H1 (cell line): ENCODE data around the gene SUGT1. TPM values are rescaled to one million over a fixed set of nuclear protein-coding genes. Genes with fewer than 3 reads are reported as not detected.

Source experiments
- CTCF ChIA-PET: fragments of 300-600 bp; sonication (Branson Sonifier 250); formaldehyde crosslinking; loops from one replicate; lab custom pipeline; 2021; ENCODE audit not compliant: partially characterized antibody; lab: Charles Lee
- POLR2A ChIA-PET: fragments of 300-600 bp; sonication (Branson Sonifier 250); formaldehyde crosslinking; loops from one replicate; lab custom pipeline; 2021; ENCODE audit warnings: inconsistent platforms; ENCODE audit not compliant: partially characterized antibody; lab: Charles Lee
- DNase-seq, 2 experiments: peaks; one replicate each; pipeline versions ENCODE4 v3.0.0 to v3.0.0-alpha.2; 2010 to 2022; ENCODE audit warnings: low spot score in 2 of 2, low read depth in 1 of 2, mixed read lengths in 1 of 2
- FAIRE-seq: peaks from 2 replicates; lab custom pipeline; 2011; peaks lifted over from hg19 to GRCh38; lab: Jason Lieb, UNC
- H2AFZ ChIP-seq: 2 replicates; pipeline ENCODE4 v1.8.1; 2012; ENCODE audit warnings: low read length, inconsistent platforms
- H2AK5ac ChIP-seq: 2 replicates; pipeline ENCODE4 v1.6.1; 2013; ENCODE audit warnings: low read depth, low read length
- H2BK120ac ChIP-seq: replicated peaks from 2 replicates; pipeline ENCODE3; 2013; ENCODE audit warnings: low read depth, low read length, inconsistent platforms
- H2BK12ac ChIP-seq: 2 replicates; pipeline ENCODE4 v1.6.1; 2013; ENCODE audit warnings: low read depth, low read length
- H2BK15ac ChIP-seq: 2 replicates; pipeline ENCODE4 v1.6.1; 2013; ENCODE audit warnings: low read length
- H2BK20ac ChIP-seq: 2 replicates; pipeline ENCODE4 v1.6.1; 2013; ENCODE audit warnings: low read length
- H2BK5ac ChIP-seq: 2 replicates; pipeline ENCODE4 v1.6.1; 2013; ENCODE audit warnings: low read depth, low read length
- H3K14ac ChIP-seq: 2 replicates; pipeline ENCODE4 v1.6.1; 2013; ENCODE audit warnings: inconsistent platforms; ENCODE audit not compliant: insufficient read length
- H3K18ac ChIP-seq: 2 replicates; pipeline ENCODE4 v1.6.1; 2013; ENCODE audit warnings: low read length; ENCODE audit errors: extremely low read depth
- H3K23ac ChIP-seq: 2 replicates; pipeline ENCODE4 v1.6.1; 2013; ENCODE audit warnings: inconsistent platforms; ENCODE audit not compliant: insufficient read length
- H3K23me2 ChIP-seq: 2 replicates; pipeline ENCODE4 v1.6.1; 2013; ENCODE audit warnings: low read depth, low read length
- H3K27ac ChIP-seq: 2 replicates; pipeline ENCODE4 v1.6.1; 2011; ENCODE audit warnings: low read depth, low read length, inconsistent platforms
- H3K27me3 ChIP-seq, 4 experiments: replicated peaks in 1 of 4; 1 replicate in 1 of 4; 2 replicates in 3 of 4; pipeline versions ENCODE4 v1.6.1 to v1.8.1; 2011 to 2013; ENCODE audit warnings: low read length in 3 of 4, mild to moderate bottlenecking in 3 of 4, inconsistent platforms in 2 of 4, mixed read lengths in 2 of 4, moderate library complexity in 1 of 4; ENCODE audit not compliant: control insufficient read depth in 3 of 4, insufficient read depth in 3 of 4; ENCODE audit errors: extremely low read depth in 1 of 4
- H3K36me3 ChIP-seq, 4 experiments: 2 replicates each; pipeline versions ENCODE4 v1.6.1 to v1.8.1; 2011 to 2013; ENCODE audit warnings: mild to moderate bottlenecking in 4 of 4, low read length in 3 of 4, moderate library complexity in 2 of 4, control low read depth in 1 of 4, inconsistent platforms in 1 of 4; ENCODE audit not compliant: insufficient read depth in 4 of 4, control insufficient read depth in 2 of 4
- H3K4ac ChIP-seq: replicated peaks from 2 replicates; pipeline ENCODE3; 2013; ENCODE audit warnings: low read length, low read depth, mixed read lengths, inconsistent platforms; ENCODE audit not compliant: insufficient read length
- H3K4me1 ChIP-seq, 4 experiments: replicated peaks in 1 of 4; 1 replicate in 1 of 4; 2 replicates in 3 of 4; pipeline versions ENCODE4 v1.6.1 to v1.8.1; 2011 to 2013; ENCODE audit warnings: low read length in 3 of 4, inconsistent platforms in 2 of 4, mixed read lengths in 1 of 4; ENCODE audit not compliant: insufficient read depth in 4 of 4, control insufficient read depth in 3 of 4
- H3K4me2 ChIP-seq, 2 experiments: 2 replicates each; pipeline versions ENCODE4 v1.6.1 to v1.8.1; 2011 to 2013; ENCODE audit warnings: low read depth in 2 of 2, low read length in 2 of 2, control low read depth in 1 of 2, inconsistent platforms in 1 of 2, mild to moderate bottlenecking in 1 of 2; ENCODE audit not compliant: insufficient read depth in 1 of 2
- H3K4me3 ChIP-seq, 4 experiments: fragments of 200-600, 300-600 bp in 1 of 4; sonication (generic), shearing (Covaris generic), sonication (Bioruptor Twin) in 1 of 4; 2 replicates each; pipeline versions ENCODE4 v1.5.1 to v1.8.1; 2011 to 2016; ENCODE audit warnings: low read length in 4 of 4, low read depth in 3 of 4, control low read depth in 2 of 4, inconsistent platforms in 2 of 4, mild to moderate bottlenecking in 2 of 4, mixed read lengths in 1 of 4, moderate library complexity in 1 of 4; ENCODE audit not compliant: insufficient read depth in 2 of 4; ENCODE audit errors: extremely low read depth in 1 of 4
- H3K56ac ChIP-seq: replicated peaks from 2 replicates; pipeline ENCODE3; 2013; ENCODE audit warnings: low read depth, mild to moderate bottlenecking, mixed read lengths, low read length, inconsistent platforms; ENCODE audit not compliant: insufficient read length
- H3K79me1 ChIP-seq: 2 replicates; pipeline ENCODE4 v1.6.1; 2013; ENCODE audit warnings: low read depth, low read length, control low read depth
- H3K79me2 ChIP-seq, 2 experiments: 2 replicates each; pipeline versions ENCODE4 v1.6.1 to v1.8.1; 2012 to 2013; ENCODE audit warnings: low read length in 2 of 2, mild to moderate bottlenecking in 2 of 2, inconsistent platforms in 1 of 2; ENCODE audit not compliant: insufficient read depth in 2 of 2, control insufficient read depth in 1 of 2
- H3K9ac ChIP-seq, 4 experiments: replicated peaks in 1 of 4; 1 replicate in 1 of 4; 2 replicates in 3 of 4; pipeline versions ENCODE4 v1.6.1 to v1.8.1; 2011 to 2013; ENCODE audit warnings: low read depth in 3 of 4, low read length in 3 of 4, control low read depth in 2 of 4, mild to moderate bottlenecking in 2 of 4, moderate library complexity in 2 of 4, inconsistent platforms in 1 of 4; ENCODE audit errors: extremely low read depth in 1 of 4
- H3K9me3 ChIP-seq, 2 experiments: 2 replicates each; pipeline versions ENCODE4 v1.6.1 to v1.8.1; 2012 to 2013; ENCODE audit warnings: mild to moderate bottlenecking in 2 of 2, moderate library complexity in 2 of 2, control low read depth in 1 of 2, inconsistent platforms in 1 of 2, low read depth in 1 of 2, low read length in 1 of 2, mixed read lengths in 1 of 2; ENCODE audit not compliant: insufficient read depth in 2 of 2
- H4K20me1 ChIP-seq, 2 experiments: replicated peaks in 1 of 2; 2 replicates each; pipeline versions ENCODE3 to v1.8.1; 2011 to 2013; ENCODE audit warnings: inconsistent platforms in 2 of 2, low read length in 2 of 2, mild to moderate bottlenecking in 1 of 2; ENCODE audit not compliant: insufficient read depth in 2 of 2, control insufficient read depth in 1 of 2
- H4K5ac ChIP-seq: 2 replicates; pipeline ENCODE4 v1.6.1; 2013; ENCODE audit warnings: low read length, low read depth, mixed read lengths, inconsistent platforms; ENCODE audit not compliant: insufficient read length
- H4K8ac ChIP-seq: 2 replicates; pipeline ENCODE4 v1.8.0; 2013; ENCODE audit warnings: mild to moderate bottlenecking, moderate library complexity, low read length, inconsistent platforms; ENCODE audit not compliant: insufficient read depth; ENCODE audit errors: extremely low read depth
- H4K91ac ChIP-seq: replicated peaks from 2 replicates; pipeline ENCODE3; 2013; ENCODE audit warnings: low read length, mixed read lengths, inconsistent platforms; ENCODE audit not compliant: insufficient read length
- GTF2F1 ChIP-seq: IDR thresholded peaks from 2 replicates; pipeline ENCODE4 v1.6.1; 2012; ENCODE audit warnings: low read depth, low read length, improper control_type of control experiment, borderline replicate concordance
- WGBS, 2 experiments: shearing (Covaris generic) in 1 of 2; methylation state at CpG; one replicate each; pipeline versions ENCODE4 v1.1.6 to v1.1.7; 2013 to 2015; ENCODE audit warnings: low lambda C conversion rate in 2 of 2, mixed read lengths in 2 of 2, inconsistent platforms in 1 of 2, low coverage in 1 of 2, missing lambda C conversion rate in 1 of 2; ENCODE audit not compliant: insufficient replicate concordance in 2 of 2, insufficient coverage in 1 of 2, insufficient read length in 1 of 2; ENCODE audit errors: extremely low coverage in 1 of 2, missing lambda C conversion rate in 1 of 2; 5-methylcytosine and 5-hydroxymethylcytosine counted together
- polyA plus RNA-seq, 7 experiments: library from polyadenylated mRNA; depleted of rRNA in 3 of 7; stranded (reverse) in 5 of 7; unstranded in 2 of 7; fragments of >200 nt in 5 of 7; fragments of 200-250 nt in 2 of 7; gene quantifications; 1 replicate in 5 of 7; 2 replicates in 1 of 7; 4 replicates in 1 of 7; pipeline versions ENCODE4 v1.2.1 to v1.2.3, GENCODE V29; 2011 to 2013; ENCODE audit warnings: missing spikeins in 2 of 7, mixed read lengths in 2 of 7
- total RNA-seq: library from RNA; stranded (reverse); fragmentation: NEBNext Ultra II Directional; extraction: Animal tissue kit (Norgen Biotek cat#: 25700); gene quantifications from 2 replicates; pipeline ENCODE4 v1.2.1, GENCODE V29; 2021

The SUGT1 gene
- total and polyA plus RNA-seq, 2 of the 8 experiments (the other 6 are each of a cell fraction or from before 2014, with no cell fraction given), result 21.0 to 99.4 TPM

- H3K23ac ChIP-seq, result no peak overlapping the region
- H3K4me1 ChIP-seq, result no peaks in the 10 kb centered on the region
- no peak overlapping the region for H2BK120ac ChIP-seq
- no peak overlapping the region for H3K9ac ChIP-seq
- no peaks in the 10 kb centered on the region for H3K9me3 ChIP-seq
- H2BK5ac ChIP-seq, result no peak overlapping the region
- 88% methylated on average over 4 of the region's 4 CpGs; no CpG with 5 or more reads in 1 of the 2 experiments for WGBS, 2 experiments
- H4K8ac ChIP-seq, result no peak overlapping the region
- DNase-seq, result no peak
- H4K91ac ChIP-seq, result no peak overlapping the region
- H3K18ac ChIP-seq, result no peak overlapping the region
- H3K79me1 ChIP-seq, result no peaks in the 10 kb centered on the region
- H2AFZ ChIP-seq, result no peak overlapping the region
- no peak overlapping the region for H2BK15ac ChIP-seq
- no peak for FAIRE-seq
- H3K27me3 ChIP-seq, result no peaks in the 10 kb centered on the region
- no peak overlapping the region for H3K4me3 ChIP-seq
- no peak overlapping the region for H3K27ac ChIP-seq
- no peak overlapping the region for H3K4me2 ChIP-seq
- no peak overlapping the region for H3K4ac ChIP-seq
- H4K5ac ChIP-seq, result no peak overlapping the region
- H2BK20ac ChIP-seq, result no peak overlapping the region
- H3K56ac ChIP-seq, result no peak overlapping the region
- peaks cover 0 to 2% of the 10 kb centered on the region in 2 experiments; a peak in 2 of 4 replicates for H3K79me2 ChIP-seq
- no peak overlapping the region for H2BK12ac ChIP-seq
- ChIA-PET CTCF (interaction anchor here (1.0 to 5.0 kb wide), 31 partner anchors 8 to 511 kb away, joined by 3 to 75 read pairs (median 5); partner anchors contain the start of gene SUGT1), POLR2A (interaction anchor here (0.8 to 4.9 kb wide), 5 partner anchors 12 to 38 kb away, joined by 3 to 31 read pairs (median 3); partner anchors contain the start of gene SUGT1)
- H4K20me1 ChIP-seq, result no peaks in the 10 kb centered on the region
- no peak overlapping the region for H3K14ac ChIP-seq
- H3K23me2 ChIP-seq, result no peaks in the 10 kb centered on the region
- no peak overlapping the region for H2AK5ac ChIP-seq
- H3K36me3 ChIP-seq, result peaks cover 2 to 84% (median 23%) of the 10 kb centered on the region in 4 experiments; a peak in 7 of 8 replicates
- TF ChIP-seq GTF2F1, result no peak
These were observed 11.6 kb downstream of the SUGT1 start for GRCh38 chr13:52664272-52664671.
